HG03135 (cell line): ENCODE results near the gene CAMTA1.
"Not testable (repeated sequence)": the region's sequence is repeated elsewhere in the genome, so short reads cannot be mapped to it uniquely, and the experiment has no call there.

Source experiments
- ATAC-seq: cut with Tn5 transposase; IDR thresholded peaks from one replicate; pipeline ENCODE4 v1.9.1; 2021; ENCODE audit warnings: mild to moderate bottlenecking, moderate library complexity; ENCODE audit not compliant: unreplicated experiment

CAMTA1 gene

DNA sequence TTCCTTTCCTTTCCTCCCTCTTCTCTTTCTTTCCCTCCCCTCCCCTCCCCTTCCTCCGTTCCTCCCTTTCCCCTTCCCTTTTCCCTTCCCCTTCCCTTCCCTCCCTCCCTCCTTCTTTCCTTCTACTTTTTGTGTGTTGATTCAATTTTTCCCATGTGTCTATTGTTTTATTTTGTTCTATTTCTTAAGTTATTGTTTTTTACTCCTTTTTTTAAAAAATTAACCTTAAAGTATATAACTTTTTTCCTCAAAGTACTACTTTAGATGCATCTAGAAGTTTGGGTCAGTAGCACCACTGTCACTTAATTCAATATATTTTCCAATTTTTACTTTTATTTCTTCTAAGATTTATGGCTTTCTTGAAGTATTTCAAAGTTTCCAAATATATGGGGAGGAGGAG, 537.7 kb downstream of the CAMTA1 start:
- ATAC-seq, result no peak

DNA sequence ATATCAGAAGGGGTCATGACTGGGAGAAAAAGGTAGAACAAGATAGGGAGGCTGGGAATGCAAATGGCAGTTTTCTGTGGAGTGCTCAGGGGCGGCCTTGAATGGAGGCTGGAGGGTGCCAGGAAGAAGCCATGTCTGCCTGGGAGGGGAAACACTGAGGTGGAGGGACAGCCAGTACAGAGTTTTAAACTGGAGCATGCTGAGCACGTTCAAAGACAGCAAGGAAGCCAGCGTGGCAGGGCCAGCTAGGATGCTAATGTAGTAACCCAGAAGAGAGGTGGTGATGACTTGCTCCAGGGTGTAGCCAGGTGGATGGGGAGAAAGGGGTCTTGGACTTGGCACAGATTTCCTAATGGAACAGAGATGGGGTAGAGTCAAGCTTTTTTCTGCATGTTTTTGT, 540.0 kb downstream of the CAMTA1 start:
- no peak for ATAC-seq

DNA sequence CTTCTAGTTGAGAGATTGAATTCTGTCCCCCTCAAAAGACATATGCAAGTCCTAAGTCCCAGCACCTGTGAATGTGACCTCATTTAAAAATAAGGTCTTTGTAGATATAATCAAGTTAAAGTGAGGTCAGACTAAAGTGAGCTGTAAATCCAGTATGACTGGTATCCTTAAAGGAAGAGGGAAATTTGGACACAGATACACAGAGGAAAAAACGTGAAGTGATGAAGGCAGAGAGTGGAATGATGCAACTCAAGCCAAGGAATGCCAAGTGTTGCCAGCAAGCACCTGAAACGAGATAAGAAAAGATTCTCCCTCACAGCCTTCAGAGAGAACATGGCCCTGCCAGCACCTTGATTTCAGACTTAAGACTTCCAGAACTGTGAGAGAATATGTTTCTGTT, 541.1 kb downstream of the CAMTA1 start:
- ATAC-seq, result no peak

DNA sequence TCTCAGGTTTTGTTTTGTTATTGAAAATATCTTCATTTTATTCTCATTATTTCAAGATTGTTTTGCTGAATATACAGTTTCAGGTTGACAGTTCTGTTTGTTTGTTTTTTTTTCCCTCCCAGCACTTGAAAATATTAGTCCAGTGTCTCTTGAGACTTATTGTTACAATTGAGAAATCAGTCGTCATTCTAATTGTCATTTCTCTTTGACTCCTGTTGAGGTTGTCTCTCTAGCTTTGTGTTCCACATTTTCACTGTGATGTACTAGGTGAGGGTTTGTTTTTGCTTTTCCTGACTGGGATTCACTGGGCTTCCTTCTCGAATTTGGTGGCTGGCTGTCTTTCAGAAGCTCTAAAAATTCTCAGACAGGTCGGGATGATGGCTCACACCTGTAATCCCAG, 542.6 kb downstream of the CAMTA1 start:
- ATAC-seq, result no peak

DNA sequence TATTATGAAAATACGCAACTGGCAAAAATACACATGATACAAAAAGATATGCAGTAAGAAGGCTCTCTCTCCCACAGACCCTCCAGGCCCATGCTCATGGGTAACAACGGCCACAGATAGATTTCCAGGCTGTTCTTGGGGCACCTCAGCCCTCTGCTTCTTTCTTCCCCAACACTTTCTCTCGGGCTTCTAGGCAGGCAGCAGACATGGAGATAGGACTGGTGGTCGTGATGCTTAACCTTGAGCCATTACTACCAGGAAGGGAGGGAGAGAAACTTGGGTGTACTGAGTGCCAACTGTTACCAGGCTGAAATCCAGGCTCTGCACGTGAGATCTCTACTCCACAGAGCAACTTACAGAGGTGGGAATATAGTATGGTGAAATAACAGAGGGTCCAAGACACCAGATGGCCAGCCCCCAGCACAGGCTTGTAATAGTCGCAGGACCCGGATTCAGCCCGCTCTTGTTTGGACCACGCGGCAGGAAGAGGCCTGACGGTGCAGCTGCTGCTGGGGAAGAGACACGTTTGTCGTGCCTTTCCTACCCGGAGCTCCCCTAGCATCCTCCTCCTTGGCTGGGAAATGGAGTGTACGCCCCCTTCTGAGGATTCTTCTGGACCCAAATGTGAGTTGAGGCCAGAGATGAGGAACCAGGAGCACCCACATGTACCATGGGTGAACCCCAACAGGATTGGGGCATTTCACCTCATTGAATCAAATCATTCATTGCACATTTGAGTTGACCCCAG, 544.8 kb downstream of the CAMTA1 start:
- ATAC-seq, result no peak

DNA sequence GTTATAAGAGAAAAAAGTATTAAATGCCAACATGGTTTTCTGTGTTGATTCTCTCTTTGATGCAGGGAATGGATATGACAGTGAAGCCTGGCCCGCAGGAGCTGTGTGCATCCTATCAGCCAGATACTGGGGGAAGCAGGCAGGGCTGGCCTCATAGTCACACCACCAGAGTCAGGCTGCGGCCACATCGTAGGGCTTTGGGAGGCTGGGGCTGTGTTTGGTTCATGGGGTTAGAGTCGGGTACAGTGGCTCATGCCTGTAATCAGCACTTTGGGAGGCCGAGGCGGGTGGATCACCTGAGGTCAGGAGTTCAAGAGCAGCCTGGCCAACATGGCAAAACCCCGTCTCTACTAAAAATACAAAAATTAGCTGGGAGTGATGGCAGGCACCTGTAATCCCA, 545.5 kb downstream of the CAMTA1 start:
- ATAC-seq, result not testable (repeated sequence)

DNA sequence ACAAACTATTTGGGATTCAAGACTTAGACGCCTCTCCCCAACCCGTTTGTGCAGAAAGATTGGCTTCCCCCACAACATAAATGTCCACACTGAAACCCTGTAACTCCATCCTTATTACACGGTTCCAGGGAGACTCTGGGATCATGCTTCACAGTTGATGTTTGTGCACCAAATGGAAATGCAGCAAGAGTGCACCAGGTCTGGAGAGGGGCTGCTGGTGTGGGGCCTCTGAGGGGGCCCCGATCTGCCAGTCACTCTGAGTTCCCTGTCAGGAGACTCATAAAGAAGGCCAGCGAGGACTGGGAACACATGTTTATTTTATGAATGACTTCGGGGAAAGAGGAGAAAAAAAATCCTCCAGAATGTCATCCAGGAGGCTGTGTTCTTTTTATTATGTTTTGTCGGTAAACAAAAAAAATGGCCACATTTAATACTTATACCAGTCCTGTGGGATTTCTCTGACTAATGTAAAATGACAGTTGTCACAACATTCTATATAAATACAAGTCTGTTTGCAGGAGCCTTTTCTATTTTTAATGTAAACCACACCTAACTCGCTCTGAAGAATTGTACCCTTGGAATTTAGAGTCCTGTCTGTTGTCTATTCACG, 546.8 kb downstream of the CAMTA1 start:
- no peak for ATAC-seq

DNA sequence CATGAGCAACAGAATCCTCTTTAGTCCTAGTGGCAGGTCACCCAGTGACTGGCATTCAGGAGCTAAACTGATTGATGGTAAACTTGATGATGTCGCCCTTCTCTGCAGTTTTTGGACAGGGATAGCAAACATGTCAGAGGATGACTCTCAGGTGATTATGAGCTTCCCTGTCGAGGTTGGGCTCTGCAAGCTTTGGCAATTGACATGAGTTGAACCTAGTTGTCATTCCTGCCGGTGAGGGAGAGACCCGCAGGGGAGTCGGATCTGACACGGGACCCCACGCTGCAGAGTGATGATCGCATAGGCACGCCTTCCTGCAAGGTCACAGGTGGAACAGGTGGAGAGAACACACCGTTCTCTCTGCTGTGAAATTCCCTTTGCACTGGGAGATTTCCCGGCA, 547.8 kb downstream of the CAMTA1 start:
- ATAC-seq, result no peak

DNA sequence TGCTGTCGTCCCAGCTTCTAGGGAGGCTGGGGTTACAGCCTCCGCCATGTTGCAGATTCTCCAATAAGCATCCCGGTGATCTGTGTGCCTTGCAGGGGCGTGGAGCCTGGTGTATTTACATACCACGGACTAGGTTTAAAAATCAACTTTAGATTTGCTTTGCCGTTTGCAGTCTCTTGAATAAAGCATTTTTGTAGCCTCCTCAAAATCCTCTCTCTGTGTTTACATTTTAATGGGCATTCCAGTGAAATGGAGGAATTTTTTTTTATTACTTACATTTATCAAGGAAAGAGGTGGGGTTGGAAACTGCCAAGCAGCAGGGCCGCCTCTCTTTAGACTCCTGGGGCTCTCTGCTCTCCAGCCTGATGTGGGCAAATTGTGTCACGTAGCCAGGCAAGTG, 548.4 kb downstream of the CAMTA1 start:
- ATAC-seq, result no peak

DNA sequence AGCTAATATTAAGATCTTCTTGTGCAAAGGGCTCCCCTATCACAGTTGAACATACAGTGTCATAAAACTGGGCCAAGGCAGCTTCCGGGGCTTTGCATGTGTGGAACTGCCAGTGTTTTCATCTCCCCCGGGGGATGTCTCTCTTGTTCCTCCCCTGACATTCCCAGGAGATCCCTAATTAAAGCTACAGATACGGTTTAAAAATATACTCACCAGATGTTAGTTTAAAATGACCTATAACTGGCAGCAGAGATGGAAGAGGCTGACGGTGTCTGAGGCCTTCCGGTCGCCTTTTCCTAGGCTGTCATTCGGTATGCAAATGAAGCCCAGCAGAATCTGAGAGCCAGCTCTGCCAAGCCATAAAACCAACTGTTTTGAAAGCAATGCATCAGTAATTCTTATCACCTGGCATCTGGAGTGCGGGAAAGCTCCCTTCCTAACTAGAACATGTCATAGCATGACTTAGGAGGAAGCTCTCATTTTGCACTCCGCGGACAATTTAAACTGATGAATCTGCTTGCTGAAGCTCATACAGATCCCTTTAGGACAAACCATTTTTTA, 549.3 kb downstream of the CAMTA1 start:
- no peak for ATAC-seq

DNA sequence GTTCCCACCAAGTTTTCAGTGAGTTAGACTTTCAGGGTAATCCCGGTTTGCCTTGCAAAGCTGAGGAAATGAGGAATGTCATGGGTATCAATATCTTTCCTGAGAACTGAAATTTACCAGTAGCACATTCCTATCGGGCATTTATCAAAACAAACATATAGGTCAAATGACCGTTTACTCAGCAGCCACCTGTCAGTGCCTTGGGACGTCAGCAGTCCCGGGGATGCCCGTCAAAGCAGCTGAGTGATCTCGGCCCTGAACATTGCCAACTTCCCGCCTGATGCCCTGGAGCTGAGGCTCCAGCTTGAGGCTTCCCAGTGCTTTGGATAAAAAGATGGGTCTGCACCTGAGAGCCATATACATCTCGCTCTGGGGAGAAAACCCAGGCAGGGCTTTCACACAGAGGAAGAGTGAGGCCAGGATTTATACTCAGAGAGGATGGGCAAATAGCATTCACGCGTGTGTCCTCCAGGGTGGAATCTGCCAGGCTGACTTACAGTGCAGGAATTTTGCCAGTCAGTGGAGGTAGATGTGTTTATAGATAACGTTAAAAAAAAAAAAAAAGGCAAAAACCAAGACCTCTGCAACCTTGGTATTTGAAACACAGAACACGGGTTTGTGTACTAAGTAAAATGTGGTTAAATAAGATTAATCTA, 550.1 kb downstream of the CAMTA1 start:
- ATAC-seq, result no peak

DNA sequence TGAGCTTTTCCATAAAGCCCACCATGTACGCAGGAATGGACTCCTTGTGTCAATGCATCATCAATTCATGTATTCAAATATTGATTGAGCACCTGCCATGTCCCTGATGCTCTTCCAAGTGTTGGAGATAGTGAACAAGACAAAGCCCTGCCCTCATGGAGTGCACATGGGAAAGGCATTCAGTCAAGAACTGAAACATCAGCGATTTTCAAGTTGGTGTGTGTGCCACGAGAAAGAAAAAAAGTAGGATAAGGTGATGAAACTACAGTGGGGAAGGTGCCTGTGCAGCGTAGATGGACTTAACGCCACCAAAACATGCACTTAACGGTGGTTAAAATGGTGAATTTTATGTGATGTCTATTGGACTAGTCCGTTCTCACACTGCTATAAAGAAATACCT, 553.2 kb downstream of the CAMTA1 start:
- ATAC-seq, result no peak

DNA sequence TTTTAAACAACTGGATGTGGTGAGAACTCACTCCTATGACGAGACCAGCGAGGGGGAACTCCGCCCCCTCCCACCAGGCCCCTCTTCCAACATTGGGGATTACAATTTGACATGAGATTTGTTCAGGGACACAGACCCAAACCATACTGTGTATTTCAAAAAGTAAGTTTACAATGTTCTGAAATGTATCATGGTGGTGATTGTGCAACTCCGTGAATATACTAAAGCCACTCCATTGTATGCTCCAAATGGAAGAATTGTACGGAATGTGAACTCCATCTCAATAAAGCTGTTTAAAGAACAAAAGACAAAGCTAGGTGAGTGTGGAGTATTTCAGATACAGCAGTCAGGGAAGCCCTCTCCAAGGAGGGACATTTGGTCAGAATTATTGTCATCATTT, 553.8 kb downstream of the CAMTA1 start:
- no peak for ATAC-seq

DNA sequence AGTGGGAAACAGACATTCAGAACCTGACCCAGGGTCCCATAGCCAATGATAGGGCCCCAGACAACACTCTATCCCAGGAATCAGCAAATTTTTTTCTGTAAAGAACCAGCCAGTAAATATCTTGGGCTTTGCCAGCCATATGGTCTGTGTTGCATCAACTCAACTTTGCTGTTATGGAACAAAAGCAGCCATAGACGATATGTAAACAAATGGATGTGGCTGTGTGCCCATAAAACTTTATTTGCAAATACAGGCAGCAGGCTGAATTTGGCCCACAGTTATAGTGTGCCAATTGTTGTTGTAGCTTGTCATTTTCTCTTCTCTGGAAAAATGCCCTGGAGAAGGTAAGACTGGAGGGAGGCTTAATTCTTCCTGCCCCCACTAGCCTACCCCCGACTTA, 554.7 kb downstream of the CAMTA1 start:
- no peak for ATAC-seq

DNA sequence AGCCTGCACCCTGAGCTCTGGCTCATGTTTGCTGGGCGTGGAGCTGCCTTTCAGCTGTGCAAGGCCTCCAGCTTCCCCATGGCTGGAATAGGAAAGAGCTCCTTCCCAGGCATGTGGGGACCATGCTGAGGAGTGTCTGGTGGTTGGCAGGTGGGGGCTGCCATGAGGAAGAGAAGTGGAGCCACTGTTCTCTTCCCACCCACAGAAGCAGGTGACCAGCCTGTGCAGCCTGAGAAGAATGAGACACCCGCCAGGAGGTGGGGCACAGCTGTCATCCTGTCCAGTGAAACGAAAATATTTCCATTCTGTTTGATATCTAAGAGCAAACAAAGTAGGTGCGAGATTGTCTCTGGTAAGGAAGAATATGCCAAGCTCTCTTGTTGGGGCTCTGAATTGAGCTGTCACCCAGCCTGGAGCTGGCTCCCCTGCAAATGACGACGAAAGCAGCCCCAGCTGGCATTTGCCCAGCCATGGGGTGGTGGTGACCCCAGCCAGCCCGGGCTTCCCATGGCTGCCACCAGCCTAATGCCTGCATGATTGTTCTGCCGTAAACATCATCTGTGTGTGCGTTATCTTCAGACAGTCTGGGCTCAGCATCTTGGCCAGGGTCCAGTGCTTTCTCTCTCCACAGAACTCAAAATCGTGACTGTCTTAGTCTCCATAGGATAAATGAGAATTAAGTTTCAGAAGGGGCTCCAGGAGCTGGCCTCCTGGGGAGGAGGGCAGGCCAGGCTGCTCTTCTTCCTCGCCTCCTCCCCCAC, 556.1 kb downstream of the CAMTA1 start:
- no peak for ATAC-seq

DNA sequence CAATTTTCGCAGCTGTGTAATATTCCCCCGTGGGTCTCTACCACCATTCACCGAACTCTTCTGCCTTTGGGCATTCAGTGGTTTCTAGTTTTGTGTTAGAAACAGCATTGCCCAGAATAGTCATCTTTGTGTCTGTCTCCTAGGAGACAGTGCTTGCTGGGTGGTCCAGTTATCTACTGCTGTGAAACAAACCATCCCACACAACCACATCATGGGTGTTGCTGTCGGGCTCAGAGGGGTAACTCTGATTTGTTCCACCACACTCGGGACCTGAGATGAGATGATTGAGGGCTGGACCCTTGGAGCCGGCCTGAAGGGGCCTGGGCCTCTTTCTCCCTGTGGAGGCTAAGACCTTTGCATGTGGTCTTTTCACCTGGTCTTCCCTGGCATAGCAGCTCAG, 558.6 kb downstream of the CAMTA1 start:
- no peak for ATAC-seq

DNA sequence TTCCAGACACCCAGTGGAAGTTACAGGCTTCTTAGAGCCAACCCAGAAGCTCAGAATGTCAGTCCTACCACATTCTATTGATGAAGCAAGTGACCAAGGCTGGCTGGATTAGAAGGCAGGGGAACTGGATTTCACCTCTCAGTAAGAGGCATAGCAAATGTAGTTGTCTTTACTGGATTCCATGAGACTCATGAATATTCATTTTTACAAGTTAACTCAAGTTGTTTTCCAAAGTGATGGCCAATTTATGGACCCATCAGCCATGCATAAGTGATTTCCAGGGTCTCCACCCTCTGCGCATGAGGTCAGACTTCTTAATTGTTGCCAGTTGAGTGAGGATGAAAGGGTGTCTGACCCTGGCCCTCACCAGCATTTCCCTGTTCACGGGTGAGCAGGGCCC, 559.0 kb downstream of the CAMTA1 start:
- no peak for ATAC-seq

DNA sequence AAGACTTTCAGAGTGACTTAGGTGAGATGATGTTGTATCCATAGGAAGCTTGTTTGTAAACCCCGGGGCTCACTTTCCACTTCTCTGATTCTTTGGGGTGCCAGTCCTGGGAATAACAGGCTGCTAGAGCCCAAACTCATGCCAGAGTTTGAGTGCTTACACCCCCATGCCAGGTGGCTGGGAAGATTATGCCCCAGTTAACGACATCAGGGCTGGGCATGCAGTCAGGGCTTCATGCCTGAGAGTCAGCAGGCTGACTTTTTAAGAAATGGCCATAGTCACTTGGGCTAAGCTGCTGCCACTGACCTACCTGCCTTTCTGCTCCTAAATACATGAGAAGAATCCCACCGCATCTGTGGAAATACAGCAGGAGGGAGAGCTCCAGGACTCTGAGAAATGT, 560.3 kb downstream of the CAMTA1 start:
- no peak for ATAC-seq

DNA sequence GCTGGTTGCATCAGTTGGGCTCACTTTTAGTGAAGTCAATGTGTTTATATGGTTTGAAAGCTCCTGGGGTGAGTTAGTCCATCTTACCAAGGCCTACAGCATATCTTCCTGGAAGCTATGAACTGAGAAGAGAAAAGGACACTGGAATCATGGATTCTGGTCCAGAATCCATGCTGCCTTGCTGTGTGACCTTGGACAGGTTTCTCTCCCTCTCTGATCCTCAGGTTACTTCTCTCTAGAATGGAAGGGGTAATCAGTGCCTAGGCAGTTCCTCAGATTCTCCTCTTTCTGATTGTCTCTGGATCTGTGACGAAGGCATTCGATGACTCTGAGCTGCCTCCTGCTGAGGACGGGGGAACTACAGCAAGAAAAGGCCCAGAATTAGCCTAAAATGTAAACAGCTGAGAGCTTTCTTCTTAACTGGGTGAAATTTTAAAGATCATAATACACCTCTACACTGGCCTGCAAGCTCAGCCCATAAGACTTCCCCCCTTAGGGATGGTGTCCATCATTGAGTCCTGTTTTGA, 560.9 kb downstream of the CAMTA1 start:
- no peak for ATAC-seq

DNA sequence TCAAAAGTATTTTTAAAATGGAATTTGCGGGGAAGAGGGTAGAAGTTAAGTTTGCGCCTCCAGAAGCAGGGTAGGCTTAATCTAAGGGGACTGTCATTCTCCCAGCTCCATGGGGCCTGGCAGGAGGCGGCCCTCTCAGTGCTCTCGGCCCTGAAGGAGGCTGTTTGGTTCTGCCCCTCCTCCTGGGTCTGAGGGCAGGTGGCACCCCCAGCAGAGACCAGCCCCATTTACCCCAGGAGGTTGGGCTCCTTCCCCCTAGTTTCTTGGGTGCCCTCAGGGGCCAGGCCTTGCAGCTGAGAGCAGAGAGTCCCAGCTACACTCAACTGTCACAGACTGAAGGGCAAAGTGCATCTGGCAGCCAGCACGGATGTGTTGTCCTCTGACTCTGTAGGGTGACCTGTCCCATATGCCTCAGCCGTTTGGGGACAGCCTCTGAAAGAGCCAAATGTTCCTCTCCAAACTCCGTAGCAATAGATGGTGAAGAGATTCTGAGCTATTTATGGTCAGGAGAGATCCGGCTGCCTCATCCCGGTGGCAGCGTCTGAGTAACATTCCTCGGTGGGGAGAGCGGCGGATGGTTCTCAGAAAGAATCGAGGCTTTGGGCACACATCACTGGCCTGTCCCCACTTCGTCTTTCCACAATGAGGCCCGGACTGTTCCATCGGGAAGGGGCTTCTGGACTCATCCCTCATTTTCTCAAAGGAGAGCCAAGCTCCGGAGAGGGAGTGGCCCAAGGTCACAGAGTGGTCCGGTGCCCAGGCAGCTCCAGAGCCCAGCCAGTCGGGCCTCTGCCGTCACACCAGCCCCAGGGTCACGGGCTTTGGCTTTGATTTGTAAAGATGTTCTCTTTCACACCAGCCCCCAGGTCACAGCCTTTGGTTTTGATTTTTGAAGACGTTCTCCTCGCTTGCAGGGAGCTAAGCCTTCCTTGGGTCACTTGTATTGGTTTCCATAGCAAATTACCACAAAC, 561.6 kb downstream of the CAMTA1 start:
- no peak for ATAC-seq
